Urothelium cell line (cell line): ENCODE measurements around the gene APBA2.
"Not testable (repeated sequence)": the region's sequence is repeated elsewhere in the genome, so short reads cannot be mapped to it uniquely, and the experiment has no call there.

ENCODE experiments used
- DNase-seq: peaks from one replicate; pipeline ENCODE4 v3.0.0; 2011; ENCODE audit warnings: low spot score, mixed read lengths
- FAIRE-seq: peaks from 2 replicates; lab custom pipeline; 2011; peaks lifted over from hg19 to GRCh38; lab: Jason Lieb, UNC

APBA2 gene

DNA sequence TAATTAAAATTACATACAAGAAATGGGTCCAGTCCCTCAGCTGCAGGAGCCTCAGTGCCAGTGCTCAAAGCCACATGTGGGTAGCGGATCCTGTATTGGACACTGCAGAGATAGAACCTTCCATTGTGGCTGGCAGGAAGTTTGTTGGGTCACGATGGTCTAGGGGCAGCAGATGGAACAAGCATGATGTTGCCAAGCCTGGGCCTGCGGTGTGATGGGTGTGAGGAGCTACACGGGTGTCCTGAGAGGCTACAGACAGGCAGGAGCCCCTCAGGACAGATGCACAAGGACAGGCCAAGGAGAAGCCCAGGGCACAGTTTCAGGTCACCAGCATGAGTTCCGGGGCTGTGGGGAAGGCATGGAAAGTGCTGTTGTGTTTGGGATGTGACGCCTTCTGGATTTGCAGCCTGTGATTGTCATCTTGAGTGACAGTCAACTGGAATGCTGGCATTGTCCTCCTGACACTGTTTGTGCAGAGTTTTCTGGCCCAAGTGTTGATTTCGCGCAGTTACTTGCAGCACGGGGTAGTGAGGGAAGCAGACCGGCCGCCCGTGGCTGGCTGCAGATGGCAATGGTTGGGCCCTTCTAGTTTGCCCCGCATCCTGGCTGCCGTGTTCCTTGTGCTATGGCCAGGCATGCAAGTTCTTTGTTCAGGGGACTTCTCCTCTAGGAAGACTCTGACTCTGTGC lies 206.7 kb downstream of the APBA2 start:
- DNase-seq (no peak), FAIRE-seq (no peak)

DNA sequence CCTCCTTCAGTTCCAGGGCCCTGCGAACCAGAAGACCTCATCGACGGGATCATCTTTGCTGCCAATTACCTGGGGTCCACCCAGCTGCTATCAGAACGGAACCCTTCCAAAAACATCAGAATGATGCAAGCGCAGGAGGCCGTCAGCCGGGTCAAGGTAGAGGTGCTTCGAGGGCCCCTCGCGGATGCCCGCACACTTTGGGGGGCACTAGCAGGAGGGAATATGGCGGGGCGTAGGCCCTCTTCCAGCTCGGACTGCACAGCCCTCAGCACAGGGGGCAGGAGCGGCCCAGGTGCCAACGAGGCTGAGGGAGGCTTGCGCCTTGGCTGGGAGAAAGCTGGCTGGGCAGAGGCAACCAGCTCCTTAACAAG lies 207.3 kb downstream of the APBA2 start:
- FAIRE-seq (no peak), DNase-seq (no peak)

DNA sequence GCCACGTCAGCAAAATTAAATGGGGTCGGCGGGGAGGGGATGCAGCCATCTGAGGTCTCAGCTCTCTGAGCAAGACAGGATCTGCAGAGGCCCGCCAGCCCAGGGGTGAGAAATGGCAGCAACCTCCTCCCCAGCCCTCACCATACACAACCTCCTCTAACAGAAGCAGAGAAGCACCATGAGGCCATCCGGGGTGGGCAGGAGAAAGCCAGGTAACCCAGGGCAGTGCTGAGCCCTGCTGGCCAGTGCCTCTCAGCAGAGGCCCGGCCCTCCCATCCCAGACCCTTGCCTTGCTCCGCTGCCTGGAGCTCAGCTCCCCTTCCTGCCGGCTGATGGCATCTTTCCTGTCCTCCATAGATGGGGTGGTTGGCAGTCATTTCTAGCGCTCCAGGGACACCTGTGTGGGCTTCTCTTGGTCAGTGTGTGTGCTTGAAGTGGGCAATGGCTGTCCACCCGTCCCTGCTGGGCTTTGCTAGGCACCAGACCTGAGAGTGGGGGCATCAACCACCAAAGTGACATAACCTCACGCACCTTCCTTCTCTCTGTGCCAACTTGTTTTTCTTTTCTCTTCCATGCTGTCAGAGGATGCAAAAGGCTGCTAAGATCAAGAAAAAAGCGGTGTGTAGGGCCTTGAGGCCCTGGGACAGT lies 208.0 kb downstream of the APBA2 start:
- FAIRE-seq (no peak), DNase-seq (no peak)

DNA sequence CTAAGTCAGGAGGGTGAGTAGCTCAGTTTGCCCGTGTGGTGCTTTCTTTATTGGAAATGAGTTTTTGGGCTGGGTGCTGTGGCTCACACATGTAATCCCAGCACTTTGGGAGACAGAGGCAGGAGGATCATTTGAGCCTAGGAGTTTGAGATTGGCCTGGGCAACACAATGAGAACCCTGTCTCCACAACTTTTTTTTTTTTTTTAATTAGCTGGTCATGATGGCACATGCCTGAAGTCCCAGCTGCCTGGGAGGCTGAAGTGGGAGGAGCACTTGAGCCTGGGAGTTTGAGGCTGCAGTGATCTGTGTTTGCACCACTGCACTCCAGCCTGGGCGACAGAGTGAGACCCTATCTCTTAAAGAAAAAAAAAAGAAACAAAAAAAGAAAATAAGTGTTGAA lies 208.9 kb downstream of the APBA2 start:
- DNase-seq, result no peak
- no peak for FAIRE-seq

DNA sequence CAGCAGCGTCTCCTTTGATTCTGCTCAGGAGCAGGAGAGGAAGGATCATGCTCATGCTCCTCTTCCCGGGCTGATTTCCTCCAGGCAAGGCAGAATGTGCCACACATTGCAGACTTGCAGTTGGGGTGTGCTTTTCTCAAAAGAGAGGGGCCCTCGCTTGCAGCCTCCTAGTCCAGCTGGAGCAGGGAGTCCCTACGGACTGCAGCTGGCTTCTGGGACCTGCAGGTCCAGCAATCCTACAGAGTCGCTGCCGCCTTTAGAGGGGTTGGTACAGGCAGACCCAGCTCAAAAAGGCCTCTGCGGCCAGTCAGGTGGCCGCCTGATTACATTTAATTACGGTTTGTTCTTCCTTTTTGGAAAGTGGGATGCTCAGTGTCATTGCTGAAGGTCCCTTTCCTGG lies 210.0 kb downstream of the APBA2 start:
- DNase-seq (no peak), FAIRE-seq (no peak)

DNA sequence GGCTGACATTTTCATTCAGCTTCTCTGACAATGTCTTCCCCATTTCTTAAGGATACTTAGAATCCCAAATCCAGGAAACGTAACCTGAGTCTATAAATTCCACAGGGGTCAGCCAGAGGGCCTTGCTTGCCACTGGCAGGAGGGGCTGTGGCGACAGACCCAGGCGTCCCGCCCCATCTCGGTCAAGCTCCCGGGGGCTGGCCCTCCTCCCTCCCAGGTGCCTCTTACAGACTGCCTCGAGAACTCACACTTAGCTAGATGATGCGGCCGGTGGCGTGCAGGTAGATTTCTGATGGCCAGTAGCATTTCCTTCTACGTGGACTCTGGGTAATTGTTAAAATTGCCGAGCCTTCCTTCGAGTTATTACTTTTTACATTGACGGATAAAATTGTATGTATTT lies 211.4 kb downstream of the APBA2 start:
- no peak for FAIRE-seq
- no peak for DNase-seq

DNA sequence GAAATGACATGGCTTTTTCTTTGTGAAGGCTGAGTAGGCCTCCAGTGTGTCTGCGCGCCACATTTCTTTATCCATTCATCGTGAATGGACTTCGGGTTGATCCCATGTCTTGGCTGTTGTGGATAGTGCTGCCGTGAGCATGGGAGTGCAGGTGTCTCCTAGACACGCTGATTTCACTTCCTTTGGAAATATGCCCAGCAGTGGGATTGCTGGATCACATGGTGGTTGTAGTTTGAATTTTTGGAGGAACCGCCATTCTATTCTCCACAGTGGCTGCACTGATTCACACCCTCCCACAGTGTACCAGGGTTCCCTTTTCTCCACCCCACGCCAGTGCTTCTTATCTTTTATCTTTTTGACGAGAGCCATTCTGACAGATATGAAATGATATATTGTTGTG lies 212.2 kb downstream of the APBA2 start:
- FAIRE-seq (no peak), DNase-seq (no peak)

DNA sequence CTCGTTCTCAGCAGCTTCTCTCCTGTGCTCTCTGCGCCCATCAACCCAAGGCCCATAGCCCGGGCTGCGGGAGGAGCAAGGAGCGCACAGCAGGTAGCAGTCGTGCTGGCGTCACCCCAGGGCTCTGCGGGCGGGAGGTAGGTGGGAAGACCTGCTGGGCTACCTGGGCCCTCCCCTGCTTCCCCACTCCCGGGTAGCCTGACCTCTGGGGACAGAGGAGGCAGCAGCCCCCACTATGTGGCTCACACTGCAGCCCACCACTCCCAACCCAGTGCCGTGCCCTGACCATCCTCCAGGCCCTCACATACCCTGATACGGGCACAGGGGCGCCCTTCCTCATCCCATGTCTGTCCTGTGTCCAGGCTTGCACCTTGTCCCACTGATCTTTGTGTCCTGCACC lies 212.9 kb downstream of the APBA2 start:
- DNase-seq, result no peak
- no peak for FAIRE-seq

DNA sequence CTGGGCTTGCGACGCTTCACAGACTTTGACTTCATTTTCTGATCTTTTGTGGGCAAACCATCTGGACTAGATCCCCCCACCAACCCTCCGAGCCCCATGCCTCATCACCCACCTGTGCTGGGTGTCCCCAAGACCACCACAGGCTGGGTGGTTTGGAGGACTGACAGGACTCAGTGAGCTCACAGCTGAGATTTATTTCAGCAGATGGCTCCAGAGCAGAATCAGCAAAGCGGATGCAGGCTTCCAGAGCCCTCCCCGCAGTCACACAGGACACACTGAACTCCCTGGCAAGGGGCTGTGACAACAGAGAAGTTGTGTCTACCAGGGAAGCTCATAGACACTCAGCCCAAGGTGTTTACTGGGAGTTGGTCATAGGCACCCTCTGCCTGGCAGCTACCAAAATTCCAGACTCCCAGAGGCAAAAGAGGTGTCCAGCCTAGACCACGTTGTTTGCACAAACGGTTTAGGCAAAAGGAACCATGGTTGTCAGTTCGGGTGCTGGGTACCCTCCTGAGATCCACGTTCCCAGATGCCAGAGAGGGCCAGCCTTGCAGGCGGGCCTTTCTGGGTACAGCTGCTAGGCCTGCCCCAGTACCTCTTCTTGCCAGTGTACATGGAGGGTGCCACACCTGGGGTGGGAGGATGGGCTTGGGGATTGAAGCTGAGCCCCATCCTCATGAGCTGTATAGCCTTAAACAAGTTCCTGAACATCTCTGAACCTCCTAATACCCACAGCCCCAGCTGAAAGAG lies 213.5 kb downstream of the APBA2 start:
- FAIRE-seq, result no peak
- no peak for DNase-seq

DNA sequence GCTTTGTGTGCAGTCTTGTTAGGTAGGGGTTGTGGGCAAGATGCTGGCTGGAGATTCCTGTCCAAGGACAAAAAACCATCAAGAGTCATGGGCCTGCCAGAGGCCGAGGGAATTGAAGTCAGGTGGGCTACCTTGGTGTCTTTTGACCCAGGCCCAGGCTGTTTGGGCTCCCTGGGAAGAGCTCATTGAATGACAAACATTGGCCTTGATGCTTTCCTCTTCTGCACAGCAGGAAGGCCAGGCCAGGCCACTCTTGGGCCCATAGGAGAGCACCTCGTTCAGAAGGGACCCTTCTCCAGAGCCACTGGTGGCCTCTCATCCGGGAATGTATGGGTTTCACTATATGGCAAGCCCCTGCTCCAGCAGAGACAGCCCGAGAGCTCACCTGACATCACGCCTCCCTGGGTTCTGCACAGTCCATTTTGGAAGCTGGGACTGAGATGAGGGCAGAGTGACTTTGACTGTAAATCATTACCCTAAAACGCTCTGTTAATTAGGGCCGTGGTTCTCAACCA lies 214.8 kb downstream of the APBA2 start:
- DNase-seq, result no peak
- FAIRE-seq, result no peak

DNA sequence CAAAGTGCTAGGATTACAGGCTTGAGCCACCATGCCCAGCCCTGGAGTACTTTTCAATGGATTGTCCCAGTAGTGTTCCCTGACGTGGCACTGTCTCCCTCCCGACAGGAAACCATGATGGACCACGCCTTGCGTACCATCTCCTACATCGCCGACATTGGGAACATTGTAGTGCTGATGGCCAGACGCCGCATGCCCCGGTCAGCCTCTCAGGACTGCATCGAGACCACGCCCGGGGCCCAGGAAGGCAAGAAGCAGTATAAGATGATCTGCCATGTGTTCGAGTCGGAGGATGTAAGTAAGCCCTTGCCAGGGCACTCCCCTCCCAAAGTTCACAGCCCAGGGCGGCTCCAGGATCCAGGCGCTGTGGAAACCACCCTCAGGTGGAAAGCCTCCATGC lies 215.7 kb downstream of the APBA2 start:
- FAIRE-seq (no peak), DNase-seq (no peak)

DNA sequence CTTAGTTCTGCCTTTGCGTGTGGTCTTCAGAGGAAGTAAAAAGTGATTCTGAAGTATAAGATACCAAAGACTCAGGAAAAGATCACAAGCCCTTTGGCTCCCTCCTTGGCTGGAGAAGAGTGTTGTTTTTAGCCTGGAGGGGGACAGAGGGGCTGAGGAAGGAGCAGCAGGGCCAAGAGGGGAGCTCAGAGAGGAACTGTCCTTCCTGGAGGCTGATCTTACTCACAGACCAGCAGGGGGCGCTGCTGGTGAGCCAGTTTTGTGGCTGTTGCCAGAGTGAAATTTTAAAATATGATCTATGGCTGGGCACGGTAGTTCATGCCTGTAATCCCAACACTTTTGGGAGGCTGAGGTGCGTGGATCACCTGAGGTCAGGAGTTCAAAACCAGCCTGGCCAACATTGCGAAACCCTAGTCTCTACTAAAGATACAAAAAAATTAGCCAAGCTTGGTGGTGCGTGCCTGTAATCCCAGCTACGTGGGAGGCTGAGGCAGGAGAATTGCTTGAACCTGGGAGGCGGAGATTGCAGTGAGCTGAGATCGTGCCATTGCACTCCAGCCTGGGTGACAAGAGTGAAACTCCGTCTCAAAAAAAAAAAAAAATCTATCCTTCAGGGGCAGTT lies 216.5 kb downstream of the APBA2 start:
- FAIRE-seq, result not testable (repeated sequence)
- DNase-seq, result peak; percentile 62

DNA sequence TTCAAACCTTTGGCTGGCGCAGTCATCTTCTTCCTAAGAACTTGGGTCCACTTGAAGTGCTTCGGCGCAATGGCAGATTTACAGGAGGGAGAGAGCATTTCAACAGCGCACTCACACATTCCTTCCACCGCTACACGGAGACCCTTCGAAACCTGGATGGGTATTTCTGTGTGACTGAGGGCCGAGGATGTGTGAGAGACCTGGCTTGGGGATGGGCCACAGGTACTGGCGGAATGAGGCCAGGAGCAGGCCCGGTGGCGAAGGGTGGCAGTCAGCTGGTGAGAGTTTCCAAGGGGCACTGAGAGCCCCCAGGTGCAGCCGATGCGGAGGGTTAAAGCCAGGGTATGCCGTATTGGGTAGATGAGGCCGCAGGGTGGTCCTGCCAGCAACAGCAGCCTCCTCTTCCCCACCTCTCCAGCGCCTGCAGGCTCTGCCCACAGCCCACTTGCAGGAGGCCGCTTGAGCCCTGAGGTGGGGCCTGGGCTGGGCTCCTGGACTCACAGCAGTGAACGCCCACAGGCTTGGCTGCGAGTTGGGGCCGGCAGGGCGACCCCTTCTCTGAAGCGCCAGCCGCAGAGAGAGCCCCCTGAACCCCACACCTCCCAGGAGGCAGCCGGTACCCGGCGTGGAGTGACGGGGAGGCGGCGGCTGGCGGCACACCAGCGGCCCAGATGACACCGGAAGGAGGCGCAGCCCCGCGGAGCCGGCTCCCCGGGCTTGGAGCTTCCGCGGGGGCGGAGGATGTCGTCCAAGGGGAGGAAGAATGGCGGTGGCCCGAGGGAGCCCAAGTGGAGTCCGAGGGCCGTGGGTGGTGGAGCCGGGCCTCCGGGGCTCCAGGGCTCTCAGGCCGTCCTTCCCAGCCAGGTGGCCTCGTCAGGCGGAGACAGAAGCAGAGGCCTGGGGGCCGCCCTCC lies 217.4 kb downstream of the APBA2 start:
- FAIRE-seq (no peak), DNase-seq (peak; percentile 46)

DNA sequence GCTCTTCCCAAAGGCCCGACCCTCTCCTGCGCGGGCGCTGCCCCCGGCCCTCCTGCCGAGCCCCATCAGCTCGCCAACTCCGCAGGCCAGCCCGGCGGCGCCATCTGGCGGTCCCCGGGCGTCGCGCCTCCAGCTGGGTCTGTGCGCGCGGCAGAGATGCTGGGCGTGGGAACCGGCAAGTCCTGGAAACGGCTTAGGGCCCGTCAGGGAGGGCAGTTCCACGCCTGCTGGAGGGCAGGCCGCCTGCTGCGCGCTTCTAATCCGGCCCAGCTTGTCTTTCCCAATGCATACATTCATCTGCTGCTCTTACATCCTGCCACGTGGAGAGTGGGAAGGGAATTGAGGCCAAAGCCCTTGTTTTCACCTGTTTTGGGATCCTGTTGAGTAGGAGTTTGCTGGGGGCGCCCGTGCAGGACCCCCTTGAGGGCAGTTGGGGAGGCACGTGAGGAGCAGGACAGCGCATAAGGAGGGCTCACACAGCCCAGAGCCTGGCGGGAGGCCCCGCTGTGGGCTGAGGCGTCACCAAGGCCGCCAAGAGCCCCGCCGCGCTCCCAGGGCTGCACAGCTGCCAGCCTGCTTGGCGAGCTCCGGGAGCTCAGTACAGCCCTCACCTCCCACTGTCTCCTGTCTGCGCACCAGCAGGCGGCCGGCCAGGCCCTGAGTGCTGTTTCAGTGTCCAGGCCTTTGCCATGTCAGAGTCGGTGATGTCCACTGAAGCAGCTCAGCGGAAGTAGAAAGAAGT lies 218.2 kb downstream of the APBA2 start:
- DNase-seq, result peak; percentile 72
- no peak for FAIRE-seq

DNA sequence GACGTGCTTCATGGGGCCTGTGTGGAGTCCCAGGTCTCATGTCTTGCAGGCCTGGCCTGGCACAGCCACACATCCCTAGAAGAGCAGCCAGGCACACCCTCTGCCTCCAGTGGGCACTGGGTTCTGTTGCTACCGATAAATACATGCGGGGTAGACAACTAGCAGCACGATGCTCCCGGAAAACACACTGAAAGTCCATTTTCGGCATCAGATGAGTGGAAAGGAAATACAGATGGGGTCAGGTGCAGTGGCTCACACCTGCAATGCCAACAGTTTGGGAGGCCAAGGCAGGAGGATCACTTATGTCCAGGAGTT lies 218.7 kb downstream of the APBA2 start:
- no peak for DNase-seq
- FAIRE-seq, result no peak

DNA sequence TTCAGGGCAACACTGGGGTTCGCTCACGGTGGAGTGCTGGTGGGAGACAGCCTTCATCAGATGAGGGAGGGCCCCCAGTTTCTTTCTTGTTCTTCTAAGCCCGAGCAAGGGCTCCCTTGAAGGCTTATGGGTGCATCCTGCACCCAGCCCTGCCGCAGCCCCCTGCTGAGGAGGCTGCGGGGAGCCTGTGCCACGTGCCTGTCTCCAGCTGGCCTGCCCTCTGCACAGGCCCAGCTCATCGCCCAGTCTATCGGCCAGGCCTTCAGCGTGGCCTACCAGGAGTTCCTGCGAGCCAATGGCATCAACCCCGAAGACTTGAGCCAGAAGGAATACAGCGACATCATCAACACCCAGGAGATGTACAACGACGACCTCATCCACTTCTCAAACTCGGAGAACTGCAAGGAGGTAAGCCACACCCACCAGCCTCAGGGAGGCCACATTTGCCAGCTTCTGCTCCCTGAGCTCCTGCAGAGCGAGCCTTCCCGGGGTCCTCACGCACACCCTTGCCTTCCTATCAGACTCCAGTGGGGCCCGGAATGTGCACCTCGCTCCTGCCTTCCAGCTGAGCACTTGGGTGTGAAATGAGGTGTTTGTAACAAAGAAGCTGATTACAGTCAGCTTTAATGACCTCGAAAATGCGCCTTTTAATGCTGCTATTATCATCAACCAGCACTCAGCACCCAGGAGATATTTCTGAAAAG lies 219.5 kb downstream of the APBA2 start:
- DNase-seq, result no peak
- FAIRE-seq, result no peak

DNA sequence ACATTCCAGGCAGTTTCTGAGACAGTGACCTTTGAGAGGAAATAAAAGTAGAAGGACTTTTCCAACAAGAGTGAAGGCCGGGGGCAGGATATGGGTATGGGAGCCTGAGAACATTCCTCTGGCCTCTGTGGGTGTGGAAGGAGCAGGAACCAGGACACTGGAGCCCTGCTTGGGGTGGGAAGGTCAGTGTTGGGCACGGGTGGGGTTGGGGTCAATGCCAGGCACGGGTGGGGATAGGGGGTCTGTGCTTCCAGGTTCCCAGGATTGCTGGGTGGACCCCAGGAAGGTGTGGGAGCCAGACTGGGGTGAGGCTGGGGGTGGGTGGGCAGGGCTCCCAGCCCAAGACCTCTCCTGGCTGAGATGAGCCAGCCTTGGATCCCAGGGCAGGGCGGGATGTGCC lies 220.3 kb downstream of the APBA2 start:
- DNase-seq (no peak), FAIRE-seq (no peak)

DNA sequence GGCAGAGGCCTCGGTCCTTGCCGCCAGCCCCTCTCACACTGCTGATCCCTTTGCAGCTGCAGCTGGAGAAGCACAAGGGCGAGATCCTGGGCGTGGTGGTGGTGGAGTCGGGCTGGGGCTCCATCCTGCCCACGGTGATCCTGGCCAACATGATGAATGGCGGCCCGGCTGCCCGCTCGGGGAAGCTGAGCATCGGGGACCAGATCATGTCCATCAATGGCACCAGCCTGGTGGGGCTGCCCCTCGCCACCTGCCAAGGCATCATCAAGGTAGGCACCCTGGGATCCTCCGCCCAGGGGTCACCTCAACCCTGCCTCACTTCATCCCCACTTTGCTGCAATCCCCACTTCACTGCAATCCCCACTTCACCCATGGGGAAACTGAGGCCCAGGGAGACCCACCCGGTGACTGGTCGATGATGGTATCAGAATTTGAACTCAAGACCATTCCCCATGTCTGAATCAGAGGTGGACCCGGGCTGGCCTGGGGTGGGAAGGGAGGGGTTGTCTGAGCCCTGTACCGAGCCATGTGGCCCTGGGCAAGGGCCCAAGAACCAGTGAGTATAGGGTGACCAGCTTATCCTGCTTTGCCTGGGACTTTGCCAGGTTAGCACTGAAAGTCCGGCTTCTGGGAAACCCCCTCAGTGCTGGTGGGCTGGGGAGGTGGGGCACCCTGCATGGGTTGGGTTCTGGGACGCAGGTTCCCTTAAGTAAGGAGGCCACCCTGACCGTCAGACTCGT lies 220.9 kb downstream of the APBA2 start:
- no peak for FAIRE-seq

More for the DNA sequence above, 220.9 kb downstream of the APBA2 start:
- no peak for DNase-seq
